K562 (cell line): ENCODE results near the gene ILF3. TPM values are rescaled to one million over a fixed set of nuclear protein-coding genes. Genes with fewer than 3 reads are reported as not detected.

Experiments
- AFF1 ChIP-seq, 2 experiments: fragments of 450-650 bp; IDR thresholded peaks; 2 replicates each; pipeline ENCODE4 v1.6.1; 2018; ENCODE audit warnings: mild to moderate bottlenecking in 2 of 2, low read depth in 1 of 2; ENCODE audit not compliant: partially characterized antibody in 2 of 2
- ATF7 ChIP-seq: fragments of 450-650 bp; IDR thresholded peaks from 2 replicates; pipeline ENCODE4 v1.7.1; 2014; ENCODE audit warnings: mild to moderate bottlenecking, moderate library complexity
- BACH1 ChIP-seq: fragments of 200-800 bp; sonication (Bioruptor generic); IDR thresholded peaks from 2 replicates; pipeline ENCODE4 v1.6.1; 2016; ENCODE audit warnings: missing genetic modification characterization, missing compliant biosample characterization
- EHMT2 ChIP-seq: fragments of 450-650 bp; IDR thresholded peaks from 2 replicates; pipeline ENCODE4 v1.6.1; 2018; ENCODE audit warnings: antibody characterized with exemption
- GTF3C2 ChIP-seq: IDR thresholded peaks from 3 replicates; pipeline ENCODE4 v1.6.1; 2011; ENCODE audit warnings: borderline replicate concordance, mild to moderate bottlenecking, moderate library complexity; ENCODE audit not compliant: insufficient read length; ENCODE audit errors: extremely low read depth
- HINFP ChIP-seq: fragments of 450-650 bp; conservative IDR thresholded peaks from 2 replicates; pipeline ENCODE4 v1.6.1; 2016; ENCODE audit warnings: missing genetic modification characterization, low read depth, mild to moderate bottlenecking, control low read depth, missing compliant biosample characterization
- L3MBTL2 ChIP-seq: fragments of 450-650 bp; IDR thresholded peaks from 2 replicates; pipeline ENCODE4 v1.6.1; 2016; ENCODE audit warnings: mild to moderate bottlenecking, moderate library complexity
- MEIS2 ChIP-seq: fragments of 450-650 bp; IDR thresholded peaks from 2 replicates; pipeline ENCODE4 v1.6.1; 2014; ENCODE audit warnings: mild to moderate bottlenecking; ENCODE audit not compliant: partially characterized antibody
- MYC ChIP-seq, 2 experiments: fragments of 250-450 bp in 1 of 2; sonication (Bioruptor Pico) in 1 of 2; IDR thresholded peaks; 2 replicates each; pipeline versions ENCODE4 v1.5.1 to v1.6.1; 2012 to 2021; ENCODE audit warnings: low read depth in 2 of 2, borderline replicate concordance in 1 of 2, improper control_type of control experiment in 1 of 2, low read length in 1 of 2, mild to moderate bottlenecking in 1 of 2, moderate library complexity in 1 of 2
- NFXL1 ChIP-seq: fragments of 450-650 bp; formaldehyde crosslinking; IDR thresholded peaks from 2 replicates; pipeline ENCODE4 v1.4.0; 2021; ENCODE audit warnings: mild to moderate bottlenecking
- RAD21 ChIP-seq, 2 experiments: fragments of 250-450 bp in 1 of 2; fragments of 450-650 bp in 1 of 2; sonication (Bioruptor Pico) in 1 of 2; formaldehyde crosslinking in 1 of 2; IDR thresholded peaks in 1 of 2; conservative IDR thresholded peaks in 1 of 2; 2 replicates each; pipeline versions ENCODE4 v1.4.0 to v1.8.0; 2020 to 2022; ENCODE audit warnings: mild to moderate bottlenecking in 2 of 2, moderate library complexity in 1 of 2
- SMC3 ChIP-seq: conservative IDR thresholded peaks from 2 replicates; pipeline ENCODE4 v1.6.1; 2011; ENCODE audit warnings: low read depth, low read length, improper control_type of control experiment; ENCODE audit not compliant: insufficient read depth
- SREBF2 ChIP-seq: sonication (generic); formaldehyde crosslinking; IDR thresholded peaks from 2 replicates; pipeline ENCODE4 v1.4.0; 2020; ENCODE audit warnings: mild to moderate bottlenecking, missing genetic modification reagents
- TCF7L2 ChIP-seq: fragments of 150-350 bp; IDR thresholded peaks from 2 replicates; pipeline ENCODE4 v1.6.1; 2016; ENCODE audit warnings: low read depth, mild to moderate bottlenecking, low read length, moderate library complexity
- polyA plus RNA-seq, 8 experiments: library from polyadenylated mRNA; depleted of rRNA in 4 of 8; stranded (reverse) in 5 of 8; unstranded in 3 of 8; fragments of >200 nt; fragmentation: Nextera tagmentation in 2 of 8; fragmentation: Illumina TruSeq in 1 of 8; extraction: Ambion mirVana in 2 of 8; extraction: Trizol in 1 of 8; gene quantifications; 2 replicates each; pipeline versions ENCODE4 v1.2.1 to v1.2.3, GENCODE V29; 2011 to 2014; ENCODE audit warnings: inconsistent platforms in 1 of 8, missing spikeins in 1 of 8
- total RNA-seq, 7 experiments: library from RNA; depleted of rRNA in 6 of 7; stranded (reverse); fragments of >200 nt in 6 of 7; fragmentation: Illumina TruSeq in 2 of 7; extraction: Trizol in 2 of 7; gene quantifications; 2 replicates each; pipeline versions ENCODE4 v1.2.1 to v1.2.3, GENCODE V29; 2011 to 2021; ENCODE audit warnings: low replicate concordance in 1 of 7

ILF3 gene
- total and polyA plus RNA-seq, 9 of the 15 experiments (the other 6 are each of a cell fraction or from before 2014, with no cell fraction given) = 26.0 to 453 (median 175) TPM

- TF ChIP-seq L3MBTL2 (peak; percentile 81; the same call in 1 of the 2 replicates), SREBF2 (CRISPR knock-in tag) (no peak), AFF1 (IDR thresholded peaks at IDR 0.05; ENCODE audit: low read depth in 1 of 2, partially characterized antibody in 2 of 2) (peak in 1 of 2 experiments; percentile 94), EHMT2 (no peak), MEIS2 (peak; percentile 84), RAD21 (CRISPR knock-in tag; conservative IDR thresholded peaks at IDR 0.05 in 1 of 2, IDR thresholded peaks at IDR 0.05 in 1 of 2) (peak; percentile 91 to 94), TCF7L2 (peak; percentile 65; the same call in 1 of the 2 replicates), GTF3C2 (no peak), HINFP (tag) (no peak), ATF7 (peak; percentile 97), NFXL1 (CRISPR knock-in tag) (no peak), MYC (IDR thresholded peaks at IDR 0.05; ENCODE audit: low read depth, low read length) (peak; percentile 13; the same call in 1 of the 2 replicates), MYC (CRISPR knock-in tag; IDR thresholded peaks at IDR 0.05; ENCODE audit: borderline replicate concordance, low read depth) (no peak), BACH1 (tag) (no peak; the same call in 1 of the 2 replicates), SMC3 (peak; percentile 67)
Measured at GRCh38 chr19:10717356-10718204, 63.4 kb downstream of the ILF3 start, which contains the start of gene DNM2 (continued).
